ENCODE measurements around the gene ARID1B. TPM values are rescaled to one million over a fixed set of nuclear protein-coding genes. Genes with fewer than 3 reads are reported as not detected.

Gene ARID1B
- total and polyA plus RNA-seq, 2 of the 4 experiments (the other 2 are of a cell fraction) = 14.5 to 20.1 TPM

DNA sequence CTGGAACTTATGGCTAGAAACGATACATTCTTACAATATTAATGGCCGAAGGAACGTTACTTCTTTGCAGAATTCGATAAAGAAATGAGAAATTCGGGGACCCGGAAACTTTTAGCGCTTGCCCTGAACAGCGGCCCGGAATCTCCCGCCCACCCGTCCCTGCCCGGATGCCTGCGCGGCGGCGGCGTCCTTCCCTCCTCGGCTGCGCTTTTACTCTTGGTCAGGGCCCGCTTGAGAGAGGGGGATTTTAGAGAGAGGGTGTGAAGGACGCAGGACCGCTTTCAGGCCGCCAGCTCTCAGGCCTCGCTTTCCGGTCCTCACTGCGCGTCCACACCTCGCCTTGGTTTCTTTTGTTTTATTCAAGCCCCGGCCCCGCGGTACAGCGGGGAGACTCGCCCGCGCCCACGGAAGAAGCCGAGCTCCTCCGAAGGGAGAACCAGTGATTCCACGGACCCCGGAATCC lies 243.7 kb downstream of the ARID1B start:
- Histone ChIP-seq H2BK15ac (ENCODE audit: low read depth, low read length) (peak overlapping the region; percentile 44; the same call in 1 of the 3 replicates), H3K56ac (ENCODE audit: extremely low read depth, insufficient read depth, low read length) (peak overlapping the region; percentile 88), H3K4me3 (ENCODE audit: insufficient read depth, low read depth, low read length) (peak overlapping the region; percentile 64), H3K27ac (ENCODE audit: insufficient read depth, low read length) (peak overlapping the region; percentile 98), H4K91ac (ENCODE audit: insufficient read depth, low read depth, low read length) (peak overlapping the region; percentile 96), H3K18ac (ENCODE audit: low read depth, low read length) (peak overlapping the region; percentile 86), H3K4ac (ENCODE audit: low read depth, low read length) (peak overlapping the region; percentile 88), H3K4me2 (ENCODE audit: low read depth, low read length) (peak overlapping the region; percentile 74), H3K4me1 (ENCODE audit: control insufficient read depth, insufficient read depth, low read length) (peaks cover 12% of the 10 kb centered on the region), H3K36me3 (ENCODE audit: control insufficient read depth, insufficient read depth, low read length) (no peaks in the 10 kb centered on the region), H2AK9ac (replicated peaks; ENCODE audit: low read depth, low read length, poor library complexity) (peak overlapping the region; percentile 99), H3K14ac (replicated peaks; ENCODE audit: low read depth, low read length) (peak overlapping the region; percentile 98), H4K20me1 (ENCODE audit: insufficient read depth, low read length) (peaks cover 16% of the 10 kb centered on the region; the same call in 1 of the 2 replicates), H3K23ac (ENCODE audit: low read depth, low read length) (peak overlapping the region; percentile 92), H4K5ac (ENCODE audit: low read depth, low read length) (peak overlapping the region; percentile 63), H3K9ac (ENCODE audit: low read depth, low read length) (peak overlapping the region; percentile 98), H2BK120ac (ENCODE audit: low read depth, low read length) (peak overlapping the region; percentile 54; the same call in 1 of the 2 replicates), H3K9me3 (ENCODE audit: control insufficient read depth, insufficient read depth, low read length) (peaks cover 5% of the 10 kb centered on the region), H3K79me1 (ENCODE audit: low read depth in 1 of 2, low read length in 2 of 2) (peaks cover 22 to 68% of the 10 kb centered on the region in 2 experiments), H4K8ac (ENCODE audit: low read depth in 2 of 2, low read length in 2 of 2) (peak overlapping the region; percentile 92 to 99; a peak in 3 of 4 replicates), H3K9me1 (ENCODE audit: insufficient read depth, low read length) (peaks cover 11% of the 10 kb centered on the region), H2AK5ac (ENCODE audit: low read depth, low read length) (peak overlapping the region; percentile 83), H2AFZ (replicated peaks; ENCODE audit: low read length, poor library complexity) (peak overlapping the region; percentile 94), H2BK20ac (ENCODE audit: low read depth, low read length) (no peak overlapping the region), H3K27me3 (ENCODE audit: control insufficient read depth, insufficient read depth, low read length) (no peaks in the 10 kb centered on the region), H2BK5ac (ENCODE audit: low read depth, low read length, poor library complexity, severe bottlenecking) (peak overlapping the region; percentile 91)
- ATAC-seq (ENCODE audit: low read depth) (peak; percentile 15), DNase-seq (peak; percentile 54)
- WGBS, 2 experiments (ENCODE audit: extremely low coverage in 2 of 2, insufficient read length in 1 of 2) = 0% methylated on average over 19 of the region's 40 CpGs; no CpG with 5 or more reads in 1 of the 2 experiments
- dilution Hi-C loops (cut with HindIII; ENCODE audit: low sequenced_read_pairs, unreplicated experiment) = no loop called here
- intact Hi-C loops (cut with micrococcal nuclease) = loop anchor here (1.0 to 10.0 kb wide), 5 partner anchors 69 to 1696 kb away; no protein-coding TSS in a partner anchor
- BruUV-seq (replicated peaks) = no TSS peak
- in situ Hi-C loops (cut with MboI; ENCODE audit: low sequenced_read_pairs) = no loop called here
- TF ChIP-seq RAD21 (IDR thresholded peaks at IDR 0.05; ENCODE audit: low read length) = no peak
- TF ChIP-seq, protein P1, sequence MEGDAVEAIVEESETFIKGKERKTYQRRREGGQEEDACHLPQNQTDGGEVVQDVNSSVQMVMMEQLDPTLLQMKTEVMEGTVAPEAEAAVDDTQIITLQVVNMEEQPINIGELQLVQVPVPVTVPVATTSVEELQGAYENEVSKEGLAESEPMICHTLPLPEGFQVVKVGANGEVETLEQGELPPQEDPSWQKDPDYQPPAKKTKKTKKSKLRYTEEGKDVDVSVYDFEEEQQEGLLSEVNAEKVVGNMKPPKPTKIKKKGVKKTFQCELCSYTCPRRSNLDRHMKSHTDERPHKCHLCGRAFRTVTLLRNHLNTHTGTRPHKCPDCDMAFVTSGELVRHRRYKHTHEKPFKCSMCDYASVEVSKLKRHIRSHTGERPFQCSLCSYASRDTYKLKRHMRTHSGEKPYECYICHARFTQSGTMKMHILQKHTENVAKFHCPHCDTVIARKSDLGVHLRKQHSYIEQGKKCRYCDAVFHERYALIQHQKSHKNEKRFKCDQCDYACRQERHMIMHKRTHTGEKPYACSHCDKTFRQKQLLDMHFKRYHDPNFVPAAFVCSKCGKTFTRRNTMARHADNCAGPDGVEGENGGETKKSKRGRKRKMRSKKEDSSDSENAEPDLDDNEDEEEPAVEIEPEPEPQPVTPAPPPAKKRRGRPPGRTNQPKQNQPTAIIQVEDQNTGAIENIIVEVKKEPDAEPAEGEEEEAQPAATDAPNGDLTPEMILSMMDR (conservative IDR thresholded peaks at IDR 0.05; ENCODE audit: low read depth, low read length) = no peak
- no peak for TF ChIP-seq BHLHE40 (IDR thresholded peaks at IDR 0.05; ENCODE audit: low read depth, low read length)
- no peak for TF ChIP-seq CHD1 (IDR thresholded peaks at IDR 0.05; ENCODE audit: low read depth, low read length)
- CTCF ChIA-PET = interaction anchor here (0.6 kb wide), 2 partner anchors 22 to 70 kb away, joined by 3 to 7 read pairs; no protein-coding TSS in a partner anchor
- POLR2A ChIA-PET (ENCODE audit: unreplicated experiment) = no interaction called here

All from IMR-90 (cell line).